Thyroid gland (tissue), 4 donors: ENCODE results near the gene ENTR1. TPM values are rescaled to one million over a fixed set of nuclear protein-coding genes. Genes with fewer than 3 reads are reported as not detected.
A peak's percentile ranks its signal among the peaks of the same experiment; 100 is the strongest.

ENCODE experiments used
- DNase-seq, 2 donors: peaks; one replicate each; pipeline ENCODE4 v3.0.0-alpha.2; 2019
- H3K27ac ChIP-seq, 3 donors: fragments of 200-600 bp; sonication (generic); 1 replicate in 2 of 3; 2 replicates in 1 of 3; pipeline ENCODE4 v1.5.1; 2016 to 2019; ENCODE audit warnings: mild to moderate bottlenecking in 1 of 3, moderate library complexity in 1 of 3
- H3K27me3 ChIP-seq: fragments of 200-600 bp; sonication (generic); one replicate; pipeline ENCODE4 v1.5.1; 2019
- H3K36me3 ChIP-seq, 2 donors: fragments of 200-600 bp; sonication (generic); one replicate each; pipeline ENCODE4 v1.5.1; 2016 to 2019
- H3K4me1 ChIP-seq, 2 donors: fragments of 200-600 bp; sonication (generic); one replicate each; pipeline ENCODE4 v1.5.1; 2017 to 2019
- H3K4me3 ChIP-seq, 3 donors: fragments of 200-600 bp; sonication (generic); replicated peaks in 1 of 3; 1 replicate in 2 of 3; 2 replicates in 1 of 3; pipeline ENCODE4 v1.5.1; 2016; ENCODE audit warnings: mild to moderate bottlenecking in 1 of 3
- H3K9me3 ChIP-seq: fragments of 200-600 bp; sonication (generic); one replicate; pipeline ENCODE4 v1.5.1; 2017
- CTCF ChIP-seq, 6 experiments: fragments of 200-600 bp in 3 of 6; fragments of 450-650 bp in 3 of 6; sonication (generic) in 3 of 6; IDR thresholded peaks; one replicate each; pipeline ENCODE4 v1.5.1; 2016 to 2019; ENCODE audit warnings: antibody characterized with exemption in 6 of 6, mild to moderate bottlenecking in 2 of 6, inconsistent platforms in 1 of 6, moderate library complexity in 1 of 6
- POLR2A ChIP-seq, 2 donors: fragments of 450-650 bp; IDR thresholded peaks; one replicate each; pipeline ENCODE4 v1.6.1; 2017; ENCODE audit warnings: antibody characterized with exemption in 2 of 2, mild to moderate bottlenecking in 2 of 2, moderate library complexity in 1 of 2
- WGBS, 2 donors: methylation state at CpG; one replicate each; pipeline ENCODE4 v1.1.5; 2017; 5-methylcytosine and 5-hydroxymethylcytosine counted together
- intact Hi-C: fragments of 100-400 bp; cut with DNase I; formaldehyde crosslinking; loops from one replicate; pipeline ENCODE4 v1.15.1; 2023
- total RNA-seq, 4 donors: library from RNA; depleted of rRNA; stranded (reverse); fragments of >200 nt; gene quantifications; one replicate each; pipeline ENCODE4 v1.2.3, GENCODE V29; 2016

ENTR1 gene, protein sequence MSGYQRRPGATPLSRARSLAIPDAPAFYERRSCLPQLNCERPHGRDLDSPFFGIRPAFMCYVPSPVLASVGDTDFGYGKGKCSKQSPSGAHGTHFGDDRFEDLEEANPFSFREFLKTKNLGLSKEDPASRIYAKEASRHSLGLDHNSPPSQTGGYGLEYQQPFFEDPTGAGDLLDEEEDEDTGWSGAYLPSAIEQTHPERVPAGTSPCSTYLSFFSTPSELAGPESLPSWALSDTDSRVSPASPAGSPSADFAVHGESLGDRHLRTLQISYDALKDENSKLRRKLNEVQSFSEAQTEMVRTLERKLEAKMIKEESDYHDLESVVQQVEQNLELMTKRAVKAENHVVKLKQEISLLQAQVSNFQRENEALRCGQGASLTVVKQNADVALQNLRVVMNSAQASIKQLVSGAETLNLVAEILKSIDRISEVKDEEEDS
- 10 to 100 TPM; 27.9 to 46.1 (median 33.9) TPM for total RNA-seq

DNA sequence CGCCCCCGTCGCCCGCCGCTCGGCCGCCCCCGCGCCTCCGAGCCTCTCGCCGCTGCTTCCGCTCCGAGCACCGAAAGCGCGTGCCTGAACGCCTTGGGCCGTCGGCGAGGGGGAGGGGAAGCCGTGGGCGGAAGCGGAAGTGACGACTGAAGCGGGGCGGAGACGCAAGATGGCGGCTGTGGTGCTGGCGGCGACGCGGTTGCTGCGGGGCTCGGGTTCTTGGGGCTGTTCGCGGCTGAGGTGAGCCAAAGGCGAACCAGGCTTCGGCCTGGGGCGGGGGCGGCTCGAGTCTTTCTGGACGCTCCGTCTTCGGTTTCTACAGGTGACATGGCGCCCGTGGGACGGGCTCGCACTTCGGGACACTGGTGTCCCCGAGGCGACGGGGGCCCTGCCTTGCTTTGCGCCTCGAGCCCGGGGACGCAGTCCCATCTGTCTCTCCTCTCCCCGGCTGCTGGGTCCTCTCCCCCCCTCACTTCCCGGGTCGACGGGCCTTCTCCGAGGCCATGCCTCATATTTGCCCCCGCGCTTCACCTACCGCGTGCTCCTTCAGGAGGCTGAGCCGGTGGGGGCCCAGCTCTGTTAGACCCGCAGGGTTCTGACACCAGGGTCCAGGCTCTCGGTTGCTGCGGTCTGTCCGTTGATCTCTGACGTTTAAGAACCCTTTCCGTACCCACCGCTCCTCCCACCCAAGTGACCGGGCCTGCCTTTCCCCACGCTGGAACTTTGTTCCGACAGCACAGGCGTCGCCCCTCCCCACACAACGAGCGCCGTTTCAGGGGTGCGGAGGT is at the start of gene ENTR1, which contains the start of gene PMPCA:
Gene ENTR1 (minus strand): TSS at position 115 of the 788 bp plus-strand sequence. CDS start 217 bp downstream, outside the sequence.
Gene PMPCA (plus strand): TSS at position 159 of the 788 bp plus-strand sequence. CDS start 11 bp downstream, at position 170.
- Histone ChIP-seq H3K4me1 (peaks cover 17 to 21% of the 10 kb centered on the region in 2 donors), H3K27ac (peak within 1 kb of the TSS; percentile 49 to 77 (median 77)), H3K27me3 (no peaks in the 10 kb centered on the region), H3K36me3 (peaks cover 29% of the 10 kb centered on the region in 2 donors), H3K4me3 (peak within 1 kb of the TSS; percentile 64 to 92 (median 85)), H3K9me3 (no peaks in the 10 kb centered on the region)
- TF ChIP-seq POLR2A (IDR thresholded peaks at IDR 0.05): peak; percentile 11 to 83
- TF ChIP-seq CTCF (IDR thresholded peaks at IDR 0.05): no peak
- peak; percentile 89 to 92 for DNase-seq
- intact Hi-C loops: no loop called here
- 0% methylated on average over 16 to 43 of the region's 83 CpGs for WGBS, 2 donors

GRCh38 chr9:136459425-136459824 is 49.0 kb upstream of the ENTR1 start:
- DNase-seq: no peak
- peaks cover 95% of the 10 kb centered on the region in 2 donors for H3K36me3 ChIP-seq
- intact Hi-C loops: no loop called here
- no peaks in the 10 kb centered on the region for H3K27me3 ChIP-seq
- H3K4me3 ChIP-seq: no peak overlapping the region
- TF ChIP-seq CTCF (IDR thresholded peaks at IDR 0.05) (no peak), POLR2A (IDR thresholded peaks at IDR 0.05) (no peak)
- no peaks in the 10 kb centered on the region for H3K9me3 ChIP-seq
- H3K27ac ChIP-seq: no peak overlapping the region
- H3K4me1 ChIP-seq: no peaks in the 10 kb centered on the region
- WGBS, 2 donors: 93 to 97% methylated on average over 24 to 28 of the region's 28 CpGs

DNA sequence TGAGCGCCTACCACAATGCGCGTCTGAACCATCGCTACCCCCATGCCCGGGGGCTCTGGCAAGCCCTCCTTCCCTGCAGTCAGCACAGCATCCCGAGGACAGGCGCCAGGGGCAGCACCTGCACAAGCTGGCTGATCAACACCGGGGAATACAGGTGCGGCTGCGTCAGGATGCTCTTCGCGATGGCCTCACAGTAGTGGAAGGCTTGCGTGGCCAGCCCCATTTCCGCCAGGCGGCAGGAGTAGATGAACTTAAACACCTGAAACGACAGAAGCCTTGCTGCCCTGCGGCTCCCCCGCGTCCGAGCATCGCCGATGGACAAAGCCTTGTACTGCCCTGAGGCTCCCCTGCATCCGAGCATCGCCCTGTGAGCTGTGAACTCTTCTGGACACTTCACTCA is 46.9 kb upstream of the ENTR1 start:
- no peaks in the 10 kb centered on the region for H3K27me3 ChIP-seq
- intact Hi-C loops: no loop called here
- no peak overlapping the region for H3K27ac ChIP-seq
- 94 to 96% methylated on average over 12 to 24 of the region's 24 CpGs for WGBS, 2 donors
- peaks cover 85 to 88% of the 10 kb centered on the region in 2 donors for H3K36me3 ChIP-seq
- TF ChIP-seq POLR2A (IDR thresholded peaks at IDR 0.05) (no peak), CTCF (IDR thresholded peaks at IDR 0.05) (no peak)
- H3K4me1 ChIP-seq: no peaks in the 10 kb centered on the region
- no peaks in the 10 kb centered on the region for H3K9me3 ChIP-seq
- no peak for DNase-seq
- H3K4me3 ChIP-seq: no peak overlapping the region

DNA sequence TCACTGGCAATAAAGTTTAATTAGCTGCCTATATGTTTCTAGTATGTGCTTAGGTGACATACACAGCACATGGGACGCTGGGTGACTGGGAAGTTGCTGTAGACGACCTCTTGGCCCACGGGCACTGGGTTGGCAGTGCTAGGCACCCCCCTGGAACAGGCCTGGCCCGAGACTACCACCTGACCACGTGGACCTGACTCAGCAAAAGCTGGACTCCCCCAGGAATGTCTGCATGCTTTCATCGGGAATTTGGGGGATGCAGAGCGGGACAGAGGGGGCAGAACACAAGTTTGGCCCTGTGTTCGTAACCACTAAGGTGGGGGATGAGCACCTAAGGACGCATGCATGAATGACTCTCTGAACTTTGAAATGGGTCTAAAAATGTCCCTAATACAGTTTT is 45.8 kb upstream of the ENTR1 start:
- no peak overlapping the region for H3K4me3 ChIP-seq
- WGBS, 2 donors: 91 to 94% methylated on average over 8 to 9 of the region's 9 CpGs
- H3K27me3 ChIP-seq: no peaks in the 10 kb centered on the region
- DNase-seq: no peak
- intact Hi-C loops: no loop called here
- no peaks in the 10 kb centered on the region for H3K9me3 ChIP-seq
- H3K36me3 ChIP-seq: peaks cover 81 to 86% of the 10 kb centered on the region in 2 donors
- H3K27ac ChIP-seq: no peak overlapping the region
- TF ChIP-seq POLR2A (IDR thresholded peaks at IDR 0.05) (no peak), CTCF (IDR thresholded peaks at IDR 0.05) (no peak)
- no peaks in the 10 kb centered on the region for H3K4me1 ChIP-seq
